GM12873 (cell line): Measurements from ENCODE around the gene FARP1.

Source experiments
- CTCF ChIP-seq: IDR thresholded peaks from 2 replicates; pipeline ENCODE4 v1.5.1; 2012; ENCODE audit warnings: low read depth, mild to moderate bottlenecking, moderate library complexity, low read length, control low read depth; ENCODE audit not compliant: insufficient read depth; ENCODE audit errors: missing control alignments

Gene FARP1

GRCh38 chr13:98486412-98486811 lies 343.5 kb downstream of the FARP1 start:
- TF ChIP-seq CTCF: no peak

GRCh38 chr13:98487016-98487415 lies 344.1 kb downstream of the FARP1 start:
- no peak for TF ChIP-seq CTCF

- no peak for TF ChIP-seq CTCF
These were observed 344.6 kb downstream of the FARP1 start for GRCh38 chr13:98487522-98487921.

GRCh38 chr13:98488736-98489135 lies 345.8 kb downstream of the FARP1 start:
- no peak for TF ChIP-seq CTCF

- TF ChIP-seq CTCF: no peak
These were observed 346.7 kb downstream of the FARP1 start for GRCh38 chr13:98489446-98490194.

- no peak for TF ChIP-seq CTCF
These were observed 347.4 kb downstream of the FARP1 start for GRCh38 chr13:98490195-98490836.

- TF ChIP-seq CTCF: no peak
These were observed 348.0 kb downstream of the FARP1 start for GRCh38 chr13:98490866-98491265.
